Fibroblast of skin of right quadriceps (primary cell): ENCODE data around the gene HIC2.
"Not testable (repeated sequence)": the region's sequence is repeated elsewhere in the genome, so short reads cannot be mapped to it uniquely, and the experiment has no call there.

ENCODE experiments used
- DNase-seq: peaks from one replicate; pipeline ENCODE4 v3.0.0-alpha.2; 2013

The HIC2 gene

GRCh38 chr22:21497984-21498383, 80.8 kb downstream of the HIC2 start:
- not testable (repeated sequence) for DNase-seq

- DNase-seq = not testable (repeated sequence)
Measured at GRCh38 chr22:21498489-21498888, 81.3 kb downstream of the HIC2 start.

- not testable (repeated sequence) for DNase-seq
Measured at GRCh38 chr22:21499623-21500506, 82.7 kb downstream of the HIC2 start.
